ENCODE measurements around the gene ZDHHC11B.
"Not testable (repeated sequence)": the region's sequence is repeated elsewhere in the genome, so short reads cannot be mapped to it uniquely, and the experiment has no call there.

DNA sequence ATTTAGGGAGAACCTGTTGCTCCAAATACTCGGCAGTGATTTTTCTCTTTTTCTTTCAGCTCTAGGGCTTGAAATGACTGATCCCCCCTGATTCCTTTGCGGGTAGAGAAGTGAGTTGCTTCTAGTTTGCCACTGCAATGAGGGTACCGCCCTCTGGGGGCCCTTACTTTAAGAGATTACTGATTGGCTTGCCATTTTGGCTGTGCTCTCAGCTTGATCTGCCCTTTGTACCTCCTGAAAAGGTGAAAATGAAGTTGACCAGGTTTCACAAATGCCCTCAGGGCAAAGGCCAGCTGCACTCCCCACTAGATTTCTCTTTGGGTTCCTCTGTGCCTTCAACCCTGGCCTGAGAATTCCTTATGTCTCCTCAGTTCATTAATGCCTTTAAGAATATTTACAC lies 70.8 kb downstream of the ZDHHC11B start:
- TF ChIP-seq, protein P1, sequence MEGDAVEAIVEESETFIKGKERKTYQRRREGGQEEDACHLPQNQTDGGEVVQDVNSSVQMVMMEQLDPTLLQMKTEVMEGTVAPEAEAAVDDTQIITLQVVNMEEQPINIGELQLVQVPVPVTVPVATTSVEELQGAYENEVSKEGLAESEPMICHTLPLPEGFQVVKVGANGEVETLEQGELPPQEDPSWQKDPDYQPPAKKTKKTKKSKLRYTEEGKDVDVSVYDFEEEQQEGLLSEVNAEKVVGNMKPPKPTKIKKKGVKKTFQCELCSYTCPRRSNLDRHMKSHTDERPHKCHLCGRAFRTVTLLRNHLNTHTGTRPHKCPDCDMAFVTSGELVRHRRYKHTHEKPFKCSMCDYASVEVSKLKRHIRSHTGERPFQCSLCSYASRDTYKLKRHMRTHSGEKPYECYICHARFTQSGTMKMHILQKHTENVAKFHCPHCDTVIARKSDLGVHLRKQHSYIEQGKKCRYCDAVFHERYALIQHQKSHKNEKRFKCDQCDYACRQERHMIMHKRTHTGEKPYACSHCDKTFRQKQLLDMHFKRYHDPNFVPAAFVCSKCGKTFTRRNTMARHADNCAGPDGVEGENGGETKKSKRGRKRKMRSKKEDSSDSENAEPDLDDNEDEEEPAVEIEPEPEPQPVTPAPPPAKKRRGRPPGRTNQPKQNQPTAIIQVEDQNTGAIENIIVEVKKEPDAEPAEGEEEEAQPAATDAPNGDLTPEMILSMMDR (IDR thresholded peaks at IDR 0.05), result not testable (repeated sequence)
- not testable (repeated sequence) for TF ChIP-seq POLR2A (IDR thresholded peaks at IDR 0.05)

All from ovary (tissue), 3 donors.